Fibroblast of villous mesenchyme (primary cell): ENCODE measurements around the gene VTI1B. TPM values are rescaled to one million over a fixed set of nuclear protein-coding genes. Genes with fewer than 3 reads are reported as not detected.
A peak's percentile ranks its signal among the peaks of the same experiment; 100 is the strongest.
"Not testable (repeated sequence)": the region's sequence is repeated elsewhere in the genome, so short reads cannot be mapped to it uniquely, and the experiment has no call there.

Experiments used
- DNase-seq: peaks from one replicate; pipeline ENCODE4 v3.0.0-alpha.2; 2010; ENCODE audit warnings: low read depth
- H3K4me3 ChIP-seq: 2 replicates; pipeline ENCODE4 v1.5.1; 2011; ENCODE audit warnings: low read depth, mild to moderate bottlenecking, low read length
- total RNA-seq: library from RNA; depleted of rRNA; stranded (reverse); fragments of >200 nt; gene quantifications from 2 replicates; pipeline ENCODE4 v1.2.3, GENCODE V29; 2012
- TF ChIP-seq, protein P1 (sequence below): IDR thresholded peaks from 2 replicates; pipeline ENCODE4 v1.5.1; 2012; ENCODE audit warnings: low read depth, mild to moderate bottlenecking, low read length; ENCODE audit not compliant: insufficient read depth

Gene VTI1B
- total RNA-seq, 1 donor: 52.2 TPM

DNA sequence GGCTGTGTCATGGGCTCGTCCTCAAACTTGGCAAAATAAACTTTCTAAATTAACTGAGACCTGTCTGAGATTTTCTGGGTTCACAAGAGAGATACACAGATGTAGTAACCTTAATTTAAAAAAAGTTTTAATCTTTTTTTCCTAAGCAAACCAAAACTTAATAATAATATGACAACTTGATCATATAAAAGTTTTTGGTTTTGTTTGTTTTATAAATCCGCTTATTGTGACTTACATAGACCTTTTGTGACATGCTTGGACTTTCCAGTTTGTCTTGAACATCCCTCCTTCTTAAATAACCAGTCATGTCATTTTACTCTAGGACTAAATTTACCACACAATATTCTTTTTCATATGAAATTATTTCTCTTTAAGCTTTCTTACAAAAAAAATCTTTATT is 35.8 kb upstream of the VTI1B start:
- DNase-seq: no peak
- no peak overlapping the region for H3K4me3 ChIP-seq
- TF ChIP-seq, protein P1, sequence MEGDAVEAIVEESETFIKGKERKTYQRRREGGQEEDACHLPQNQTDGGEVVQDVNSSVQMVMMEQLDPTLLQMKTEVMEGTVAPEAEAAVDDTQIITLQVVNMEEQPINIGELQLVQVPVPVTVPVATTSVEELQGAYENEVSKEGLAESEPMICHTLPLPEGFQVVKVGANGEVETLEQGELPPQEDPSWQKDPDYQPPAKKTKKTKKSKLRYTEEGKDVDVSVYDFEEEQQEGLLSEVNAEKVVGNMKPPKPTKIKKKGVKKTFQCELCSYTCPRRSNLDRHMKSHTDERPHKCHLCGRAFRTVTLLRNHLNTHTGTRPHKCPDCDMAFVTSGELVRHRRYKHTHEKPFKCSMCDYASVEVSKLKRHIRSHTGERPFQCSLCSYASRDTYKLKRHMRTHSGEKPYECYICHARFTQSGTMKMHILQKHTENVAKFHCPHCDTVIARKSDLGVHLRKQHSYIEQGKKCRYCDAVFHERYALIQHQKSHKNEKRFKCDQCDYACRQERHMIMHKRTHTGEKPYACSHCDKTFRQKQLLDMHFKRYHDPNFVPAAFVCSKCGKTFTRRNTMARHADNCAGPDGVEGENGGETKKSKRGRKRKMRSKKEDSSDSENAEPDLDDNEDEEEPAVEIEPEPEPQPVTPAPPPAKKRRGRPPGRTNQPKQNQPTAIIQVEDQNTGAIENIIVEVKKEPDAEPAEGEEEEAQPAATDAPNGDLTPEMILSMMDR: no peak

- not testable (repeated sequence) for DNase-seq, H3K4me3 ChIP-seq
Observed at GRCh38 chr14:67709796-67710195, 35.4 kb upstream of the VTI1B start.

- DNase-seq, H3K4me3 ChIP-seq: not testable (repeated sequence)
Observed at GRCh38 chr14:67709346-67709745, 34.9 kb upstream of the VTI1B start.

DNA sequence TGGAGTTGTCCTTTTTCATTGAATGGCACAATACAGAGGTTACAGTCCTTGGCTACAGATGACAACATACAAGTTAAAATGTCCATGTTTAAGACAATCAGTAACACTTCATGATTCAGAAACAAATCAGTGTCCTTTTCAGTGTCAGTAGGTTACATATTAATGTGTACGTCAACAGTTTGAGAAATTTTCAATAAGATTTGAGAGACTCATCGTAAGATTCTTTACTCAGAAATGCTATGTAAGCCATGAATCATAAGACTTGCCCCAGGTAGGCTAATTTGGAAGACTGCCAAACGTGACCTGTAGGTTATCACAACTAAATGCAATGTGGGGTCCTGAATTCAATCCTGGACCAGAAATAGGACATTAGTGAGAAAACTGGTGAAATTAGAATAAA is 30.8 kb upstream of the VTI1B start:
- H3K4me3 ChIP-seq: no peak overlapping the region
- TF ChIP-seq, protein P1: no peak
- no peak for DNase-seq

DNA sequence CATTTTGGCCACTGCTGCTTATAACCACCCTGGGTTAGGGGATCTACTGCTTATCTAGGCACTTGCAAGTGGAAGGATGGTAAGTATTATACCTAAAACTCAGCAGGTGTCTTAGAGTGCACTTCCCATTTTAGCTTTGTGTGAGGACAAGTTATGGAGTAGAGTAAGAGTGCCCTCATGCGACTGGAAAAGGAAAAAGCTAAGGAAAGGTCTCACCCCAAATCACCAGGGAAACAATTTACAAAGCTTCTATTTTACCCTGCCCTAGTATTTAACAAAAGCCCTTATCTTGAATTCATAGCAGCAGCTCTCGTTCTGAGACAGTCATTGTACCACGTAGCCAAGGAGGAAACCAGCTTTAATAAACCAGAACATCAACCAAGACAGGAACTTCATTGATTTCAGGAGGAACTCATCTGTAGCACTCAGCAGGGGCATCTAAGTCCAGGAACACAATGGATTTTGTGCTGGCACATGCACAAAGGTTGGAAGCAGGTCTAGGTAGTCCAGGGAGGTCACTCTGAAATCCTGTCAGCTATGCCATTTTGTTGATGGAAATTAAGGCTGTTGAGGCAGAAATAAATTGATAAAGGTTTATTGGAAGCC is 30.2 kb upstream of the VTI1B start:
- peak; percentile 67 for DNase-seq
- H3K4me3 ChIP-seq: no peak overlapping the region
- TF ChIP-seq, protein P1: peak; percentile 78

GRCh38 chr14:67703997-67704396 is 29.6 kb upstream of the VTI1B start:
- no peak for DNase-seq
- H3K4me3 ChIP-seq: no peak overlapping the region
- TF ChIP-seq, protein P1: no peak

- H3K4me3 ChIP-seq, DNase-seq: not testable (repeated sequence)
Observed at GRCh38 chr14:67701492-67701891, 27.1 kb upstream of the VTI1B start, which contains the start of gene RDH12. Gene RDH12, plus strand, starts transcription at chr14:67701886. Its CDS starts 20,757 bp downstream, at chr14:67722643.

GRCh38 chr14:67698179-67698578 is 23.7 kb upstream of the VTI1B start:
- no peak for DNase-seq
- no peak overlapping the region for H3K4me3 ChIP-seq
- TF ChIP-seq, protein P1: no peak
